GM18951 (cell line): ENCODE measurements around the gene HGD.
"Not testable (repeated sequence)": the region's sequence is repeated elsewhere in the genome, so short reads cannot be mapped to it uniquely, and the experiment has no call there.

Source experiments
- POLR2A ChIP-seq: IDR thresholded peaks from 4 replicates; pipeline ENCODE4 v1.6.1; 2011; ENCODE audit warnings: mild to moderate bottlenecking; ENCODE audit not compliant: insufficient read length, insufficient read depth; ENCODE audit errors: extremely low read depth
- in situ Hi-C: fragments of 300-500 bp; cut with MboI; formaldehyde crosslinking; loops from one replicate; pipeline ENCODE4 v1.12.0; 2022; ENCODE audit warnings: low sequenced_read_pairs, mixed read lengths, inconsistent platforms; ENCODE audit not compliant: unreplicated experiment

The HGD gene

DNA sequence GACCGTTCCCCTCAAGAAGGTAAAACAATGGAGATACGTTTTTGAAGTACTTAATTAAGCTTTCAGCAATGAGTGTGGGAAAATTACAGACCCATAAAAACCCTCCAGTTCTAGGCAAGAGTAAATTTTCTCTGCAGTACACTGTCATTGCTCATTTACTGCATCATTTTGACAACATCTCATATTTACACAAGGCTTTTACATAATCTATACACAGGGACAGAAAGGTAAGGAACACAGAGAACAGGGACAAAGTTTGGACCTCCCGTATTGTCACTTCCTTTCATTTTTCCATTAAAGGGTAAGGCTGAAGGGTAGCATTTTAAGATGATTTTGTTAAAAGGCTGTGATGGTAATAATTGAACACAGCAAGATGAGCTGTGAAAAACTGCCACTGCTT, 7.4 kb upstream of the HGD start:
- no peak for TF ChIP-seq POLR2A
- in situ Hi-C loops, result no loop called here

- no peak for TF ChIP-seq POLR2A
- in situ Hi-C loops, result no loop called here
These were observed 6.1 kb upstream of the HGD start for GRCh38 chr3:120688121-120688520.

DNA sequence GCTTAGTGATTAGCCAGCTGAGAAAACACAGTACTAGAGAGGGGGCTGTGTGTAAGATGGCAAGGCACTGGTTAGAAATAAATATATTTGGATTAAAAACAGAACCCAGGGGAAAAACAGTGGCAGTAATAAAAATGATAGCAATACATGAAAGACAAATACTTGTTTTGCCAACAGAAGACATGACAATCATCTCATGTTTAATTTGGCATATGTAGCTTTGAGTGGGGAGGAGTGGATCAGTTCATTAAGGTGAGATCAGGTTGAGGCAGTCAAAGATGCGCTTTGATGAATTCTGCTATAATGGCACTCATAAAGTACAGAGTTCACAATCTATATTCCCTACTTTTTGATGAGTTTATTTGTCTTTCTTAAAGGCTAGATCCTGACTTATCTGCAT, 3.4 kb upstream of the HGD start:
- no peak for TF ChIP-seq POLR2A
- in situ Hi-C loops, result no loop called here

GRCh38 chr3:120684896-120685295, 2.9 kb upstream of the HGD start:
- TF ChIP-seq POLR2A, result no peak
- in situ Hi-C loops, result no loop called here

DNA sequence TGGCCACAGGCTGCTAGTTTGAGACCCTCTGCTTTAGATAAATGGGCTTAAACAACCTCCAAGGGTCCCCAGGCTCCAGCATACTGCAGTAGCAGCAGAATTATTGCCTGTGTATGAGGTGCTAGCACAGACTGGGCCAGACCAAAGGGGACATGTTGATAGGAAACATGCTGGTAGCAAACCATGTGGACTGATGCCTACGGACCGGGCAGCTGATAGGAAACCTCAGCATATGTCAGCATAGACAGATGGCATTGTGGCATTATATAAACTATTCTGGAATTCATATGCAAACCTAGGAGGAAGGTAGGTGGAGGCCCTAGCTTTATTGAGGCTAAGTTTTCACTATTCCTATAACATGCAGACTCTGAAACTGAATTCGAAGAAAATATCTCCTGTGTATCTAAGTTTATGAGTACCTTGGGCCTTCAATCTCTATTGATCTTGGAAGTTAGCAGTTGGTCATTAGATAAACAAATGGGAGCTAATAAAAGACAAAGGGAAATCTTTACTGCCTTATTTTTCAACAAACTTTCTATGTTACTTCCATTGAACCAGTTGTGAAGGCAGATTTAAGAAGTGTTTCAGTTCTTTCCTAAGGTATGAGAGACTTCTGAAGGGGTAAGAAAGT, 1.7 kb upstream of the HGD start:
- in situ Hi-C loops, result no loop called here
- no peak for TF ChIP-seq POLR2A

GRCh38 chr3:120683213-120683612, 1.2 kb upstream of the HGD start:
- no peak for TF ChIP-seq POLR2A
- in situ Hi-C loops, result no loop called here

GRCh38 chr3:120681506-120682038, 467 bp downstream of the HGD start:
- no peak for TF ChIP-seq POLR2A
- in situ Hi-C loops, result no loop called here

DNA sequence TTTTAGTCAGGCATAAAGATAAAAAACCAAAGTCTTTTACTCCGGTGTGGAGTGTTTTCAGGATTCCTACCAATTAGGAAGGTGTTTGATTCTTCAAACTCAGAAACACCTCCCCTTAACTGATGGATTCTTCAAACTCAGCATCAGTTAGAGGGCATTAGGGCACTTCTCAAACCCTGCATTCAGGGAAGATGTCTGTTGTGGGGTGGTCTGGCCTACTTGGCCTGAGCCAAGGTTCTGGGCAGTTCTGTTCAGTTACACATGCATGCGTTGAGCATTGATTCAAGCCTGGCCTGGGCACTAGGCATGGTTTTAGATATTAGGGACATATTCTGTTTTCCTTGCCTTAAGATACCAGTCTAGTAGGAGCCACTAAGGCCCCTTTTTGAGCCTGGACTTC, 1.0 kb downstream of the HGD start:
- in situ Hi-C loops, result no loop called here
- no peak for TF ChIP-seq POLR2A

DNA sequence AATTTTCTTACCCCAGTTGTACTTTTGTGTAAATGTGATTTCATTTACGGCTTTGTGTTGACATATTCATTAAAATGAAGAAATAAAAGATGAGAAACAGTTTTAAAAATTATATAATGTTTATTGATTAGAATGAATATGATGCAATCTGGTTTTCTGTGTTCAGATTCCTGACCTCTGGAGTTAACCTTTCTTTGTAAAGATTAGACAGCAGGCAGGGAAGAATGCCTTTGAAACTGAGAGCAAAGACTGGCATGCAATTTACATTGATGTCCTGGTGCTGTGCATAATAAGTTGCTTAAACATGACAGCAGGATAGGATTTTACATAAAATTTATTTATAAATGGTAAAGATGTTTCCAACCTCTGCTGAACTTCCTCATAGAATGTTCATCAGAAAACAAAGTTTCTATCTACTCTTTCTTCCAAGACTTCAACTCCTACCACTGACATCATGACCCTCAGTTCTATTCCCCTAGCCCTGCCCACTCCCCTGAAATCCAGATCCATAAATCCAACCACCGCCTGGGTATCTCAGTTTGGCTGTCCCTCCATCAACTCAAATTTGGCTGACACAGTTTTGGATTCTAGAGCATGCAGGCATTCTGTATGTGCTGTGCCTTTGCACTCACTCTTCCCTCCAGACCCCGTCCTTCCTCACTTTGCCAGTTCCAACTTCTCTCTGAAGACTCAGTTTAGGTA, 1.7 kb downstream of the HGD start:
- no peak for TF ChIP-seq POLR2A
- in situ Hi-C loops, result no loop called here

DNA sequence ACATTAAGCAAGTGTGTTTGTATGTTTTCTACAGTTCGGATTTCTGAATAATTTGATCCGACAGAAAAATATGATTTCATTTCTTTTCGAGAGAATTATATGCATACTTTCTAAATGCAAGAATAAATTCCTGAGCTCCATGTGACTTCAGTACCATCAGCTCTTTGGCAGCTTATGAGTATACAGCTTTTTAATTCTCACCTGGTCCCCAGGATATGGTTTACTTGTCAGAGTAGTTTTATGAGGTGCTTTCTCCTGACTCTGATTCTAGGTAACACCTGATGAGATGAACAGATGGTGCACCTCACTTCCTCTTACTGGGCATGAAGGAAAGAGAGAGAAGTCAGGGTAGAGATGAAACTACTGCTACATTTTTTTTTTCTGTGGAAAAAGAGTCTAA, 3.1 kb downstream of the HGD start:
- TF ChIP-seq POLR2A, result no peak
- in situ Hi-C loops, result no loop called here

GRCh38 chr3:120678331-120678947, 3.6 kb downstream of the HGD start:
- in situ Hi-C loops, result no loop called here
- TF ChIP-seq POLR2A, result no peak

- in situ Hi-C loops, result not testable (repeated sequence)
These were observed 4.8 kb downstream of the HGD start for GRCh38 chr3:120677193-120677592.

- in situ Hi-C loops, result no loop called here
- no peak for TF ChIP-seq POLR2A
These were observed 8.9 kb downstream of the HGD start for GRCh38 chr3:120673116-120673515.

DNA sequence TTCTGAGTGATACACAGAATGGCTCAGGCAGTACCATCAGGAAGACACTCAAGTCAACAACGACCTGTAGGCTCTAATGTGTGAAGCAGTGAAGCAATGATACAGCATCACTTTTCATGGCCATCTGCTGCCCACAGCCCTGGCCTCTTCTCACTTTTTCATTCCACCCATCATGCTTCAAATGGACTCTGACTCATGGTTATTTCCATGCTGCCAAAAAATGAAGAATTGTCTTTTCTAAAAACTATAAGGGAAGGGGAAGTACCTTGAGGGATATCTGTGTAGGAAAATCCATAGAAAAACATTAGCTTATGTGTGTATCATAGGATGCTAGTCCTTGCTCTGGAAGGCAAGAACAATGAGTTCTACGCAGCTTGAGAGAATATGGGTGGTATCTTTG, 11.5 kb downstream of the HGD start:
- TF ChIP-seq POLR2A, result no peak
- in situ Hi-C loops, result no loop called here
